A172 (cell line): Measurements from ENCODE around the gene PARD3B. TPM values are rescaled to one million over a fixed set of nuclear protein-coding genes. Genes with fewer than 3 reads are reported as not detected.
A peak's percentile ranks its signal among the peaks of the same experiment; 100 is the strongest.

Experiments used
- DNase-seq: peaks from one replicate; pipeline ENCODE4 v3.0.0-alpha.2; 2015; ENCODE audit warnings: low spot score
- total RNA-seq: library from RNA; depleted of rRNA; stranded (reverse); fragments of >200 nt; shearing (Covaris generic); gene quantifications from 2 replicates; pipeline ENCODE4 v1.2.3, GENCODE V29; 2014

The PARD3B gene
- total RNA-seq, 1 experiment from 2014 or later, result 5.4 TPM

DNA sequence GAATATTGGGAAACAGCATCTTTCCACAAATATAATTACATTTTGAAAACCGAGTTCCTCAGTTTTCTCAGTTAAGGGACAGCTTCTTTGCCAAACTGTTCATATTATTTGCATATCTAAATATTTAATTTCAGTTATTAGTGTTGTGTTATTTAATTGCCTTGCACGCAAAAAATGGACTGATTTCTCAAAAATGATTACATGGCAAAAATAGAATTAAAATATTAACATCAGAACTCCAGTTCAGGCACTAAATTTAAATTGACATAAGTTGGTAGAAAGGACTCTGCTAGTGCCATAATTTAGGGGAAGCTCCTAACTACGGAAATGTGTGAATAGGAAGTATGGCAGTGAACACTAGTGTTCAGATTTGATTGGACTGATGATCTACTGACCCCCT, 209.6 kb downstream of the PARD3B start:
- DNase-seq, result no peak

DNA sequence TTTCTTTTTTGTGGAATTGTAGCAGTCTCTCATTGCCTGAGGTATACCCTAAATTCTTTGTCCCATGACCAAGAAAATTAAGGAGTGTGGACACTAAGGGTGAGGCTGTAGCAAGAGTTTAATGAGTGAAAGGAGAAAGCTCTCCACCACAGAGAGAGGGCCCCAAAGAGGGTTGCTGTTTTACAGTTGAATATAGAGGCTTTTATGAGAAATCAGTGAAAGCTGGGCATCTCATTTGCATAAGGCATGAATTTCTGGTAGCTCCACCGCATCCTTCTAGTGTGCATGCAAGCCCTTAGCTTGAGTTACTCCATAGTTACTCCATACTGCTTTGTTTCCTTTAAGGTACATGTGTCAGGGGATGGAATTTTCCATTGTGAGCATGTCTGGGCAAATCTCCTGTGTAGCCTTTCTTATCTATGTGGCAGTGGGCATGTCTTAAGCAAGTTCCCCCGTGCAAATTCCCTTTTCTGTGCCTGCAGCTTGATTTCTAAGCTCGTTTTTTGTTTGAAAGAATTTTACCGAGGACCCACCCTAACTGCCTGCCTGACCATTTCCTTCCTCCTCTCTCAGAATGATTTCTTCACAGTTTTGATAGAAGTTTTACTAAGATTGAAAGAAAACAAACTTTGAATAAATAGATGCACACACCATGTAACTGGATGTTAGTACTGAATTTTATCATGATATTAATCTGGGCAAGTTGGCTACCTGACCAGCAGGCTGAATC, 218.9 kb downstream of the PARD3B start:
- DNase-seq, result no peak

DNA sequence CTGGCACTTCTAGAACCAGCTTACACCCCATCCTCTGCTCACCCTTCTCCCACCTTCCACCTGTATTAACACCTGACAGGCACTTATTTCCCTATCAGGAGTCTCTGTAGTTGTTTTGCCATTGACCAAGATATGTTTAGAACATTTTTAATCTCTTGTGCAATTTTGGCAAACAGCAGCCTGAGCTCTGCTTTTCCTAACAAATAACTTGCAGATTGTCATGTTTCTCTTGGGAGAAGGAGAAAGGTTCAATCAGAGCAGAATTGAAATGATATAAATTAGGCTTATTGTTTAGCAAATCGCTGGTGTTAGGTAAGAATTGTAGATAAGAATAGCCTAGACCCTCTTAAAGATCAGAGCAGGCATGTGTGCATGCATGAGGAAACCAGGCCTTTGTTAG, 225.5 kb downstream of the PARD3B start:
- no peak for DNase-seq

DNA sequence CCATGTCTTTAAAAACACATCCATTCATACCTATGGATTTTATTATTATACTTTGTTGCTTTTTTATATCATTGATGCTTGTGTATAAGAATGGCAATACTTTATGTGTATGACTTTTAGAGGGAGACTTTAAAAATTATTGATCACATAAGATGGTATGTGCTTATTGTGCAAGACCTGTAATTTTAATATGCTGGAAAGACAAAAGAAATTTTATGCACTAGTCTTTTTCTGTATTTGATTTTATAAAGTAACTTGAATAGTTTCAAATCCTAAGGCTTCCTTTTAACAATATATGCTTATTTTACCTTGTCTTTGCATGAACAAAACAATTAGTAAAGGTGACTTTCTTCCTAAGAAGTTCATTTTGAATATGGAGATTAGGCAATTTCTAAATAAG, 226.4 kb downstream of the PARD3B start:
- no peak for DNase-seq

DNA sequence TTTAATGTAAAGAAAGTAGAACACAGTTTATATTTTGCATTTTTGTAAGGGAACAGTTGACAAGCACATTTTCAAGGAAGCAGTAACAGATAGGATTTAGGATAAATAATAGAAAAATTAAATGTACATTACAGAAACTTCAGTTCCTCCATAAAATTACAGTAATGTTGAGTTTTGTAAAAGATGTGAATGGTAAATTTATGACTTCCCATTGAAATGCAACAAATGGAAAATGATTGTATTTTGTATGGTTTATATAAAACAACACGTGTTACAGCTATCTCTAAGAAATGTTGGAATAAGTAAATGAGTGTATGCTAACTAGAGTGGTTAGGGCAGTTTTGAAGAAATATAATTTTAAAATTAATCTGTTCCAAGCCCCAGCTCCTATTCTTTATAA, 227.3 kb downstream of the PARD3B start:
- DNase-seq, result no peak

DNA sequence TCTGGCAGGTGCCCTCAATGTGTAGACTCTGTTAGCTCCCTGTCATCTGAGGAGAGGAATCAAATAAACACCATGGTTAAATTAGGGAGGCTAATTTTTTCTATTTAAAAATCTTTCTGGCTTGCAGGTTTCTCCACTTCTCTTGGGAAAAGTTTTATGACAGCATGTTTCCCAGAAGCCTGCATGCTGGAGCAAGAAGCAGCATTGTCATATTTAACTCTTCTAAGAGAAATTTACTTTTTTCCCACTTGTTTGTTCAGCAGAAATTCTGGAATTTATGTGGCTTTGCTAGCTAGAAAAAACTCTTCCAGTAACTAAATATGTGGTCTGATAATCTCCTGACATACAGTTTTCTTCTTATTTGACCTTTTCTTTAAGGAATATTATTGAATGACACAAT, 230.5 kb downstream of the PARD3B start:
- DNase-seq, result no peak

DNA sequence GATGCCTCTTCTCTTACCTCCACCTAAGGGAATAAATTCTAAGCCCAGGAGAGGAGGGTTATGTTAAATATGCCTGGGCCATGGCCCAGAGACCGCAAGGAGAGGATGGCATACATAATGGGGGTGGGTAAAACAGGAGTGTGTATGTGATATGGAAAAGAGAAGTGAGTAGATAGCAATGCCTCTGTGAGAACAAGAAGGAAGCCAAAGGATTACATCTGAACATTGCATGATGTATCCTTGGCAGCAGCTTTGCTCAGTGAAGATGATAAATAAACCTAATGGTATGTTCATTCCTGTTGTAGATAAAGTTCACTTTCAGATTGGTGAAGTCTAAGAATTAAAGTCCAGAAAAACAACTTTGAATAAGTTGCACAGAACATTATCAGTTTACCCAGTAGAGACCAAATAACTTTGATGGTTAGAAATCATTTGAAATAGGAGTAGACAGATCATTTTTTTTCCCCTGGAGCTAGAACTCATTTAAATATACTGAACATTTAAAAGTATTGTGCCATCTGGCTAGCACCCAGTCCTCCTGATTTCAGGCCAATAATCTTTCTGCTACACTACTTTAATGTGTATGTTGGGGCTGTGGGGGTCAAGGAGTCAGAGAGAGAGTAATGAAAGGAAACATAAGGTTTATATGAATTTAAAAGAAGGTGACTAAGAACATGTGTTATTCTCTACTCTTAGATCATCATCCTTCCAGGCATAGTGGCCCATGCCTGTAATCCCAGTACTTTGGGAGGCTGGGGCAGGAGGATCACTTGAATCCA, 231.7 kb downstream of the PARD3B start:
- no peak for DNase-seq

DNA sequence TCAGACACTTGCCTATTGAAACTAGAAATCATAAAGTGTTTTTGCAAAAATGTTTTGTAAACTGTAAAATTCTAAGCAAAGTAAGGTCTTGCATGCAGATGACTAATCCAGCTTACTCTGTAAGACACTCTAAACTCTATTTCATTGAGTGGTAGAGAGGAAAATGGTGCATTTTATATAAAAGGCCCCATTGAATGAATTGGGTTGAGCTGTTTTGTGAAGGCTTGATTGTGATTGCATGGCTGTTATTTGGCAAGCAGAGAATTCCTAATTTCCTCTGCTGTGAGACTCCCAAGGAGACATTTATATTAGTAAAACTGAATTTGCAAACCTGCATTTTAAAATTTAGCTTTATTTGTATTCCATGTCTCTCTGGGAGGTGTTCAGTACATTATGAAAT, 234.5 kb downstream of the PARD3B start:
- no peak for DNase-seq

DNA sequence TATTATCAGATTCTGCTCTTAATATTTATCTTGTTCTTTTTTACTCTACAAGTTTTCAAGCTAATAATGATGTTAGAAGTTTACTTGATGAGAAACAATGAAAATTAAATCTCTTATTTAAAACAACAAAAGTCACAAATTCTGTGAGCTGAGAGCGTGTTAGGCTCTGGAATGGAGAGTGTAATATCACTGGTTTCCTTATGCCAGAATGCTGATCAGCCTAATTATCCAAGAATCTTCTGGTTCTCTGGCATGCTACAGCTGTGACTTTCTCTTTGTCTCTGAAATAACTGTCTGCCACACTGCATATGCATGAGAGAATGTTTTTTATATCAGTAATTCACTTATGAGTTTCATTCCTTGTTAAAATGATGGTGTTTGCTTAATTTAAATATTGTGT, 236.7 kb downstream of the PARD3B start:
- no peak for DNase-seq

DNA sequence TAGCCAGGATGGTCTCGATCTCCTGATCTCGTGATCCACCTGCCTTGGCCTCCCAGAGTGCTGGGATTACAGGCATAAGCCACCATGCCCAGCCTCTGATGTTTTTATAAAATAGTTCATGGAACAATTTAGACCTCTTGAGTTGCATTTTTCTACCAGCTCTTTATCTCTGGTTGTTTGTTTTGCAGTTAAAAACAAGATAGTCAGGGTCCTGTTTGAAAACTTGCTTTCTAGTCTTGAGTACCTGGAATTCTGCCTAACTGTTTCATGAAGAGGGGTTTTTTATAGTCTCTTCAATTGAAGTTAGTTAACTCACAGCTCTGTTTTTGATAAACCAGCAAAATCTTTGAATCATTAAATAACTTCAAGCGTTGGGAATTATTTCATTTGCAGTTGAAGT, 244.8 kb downstream of the PARD3B start:
- no peak for DNase-seq

DNA sequence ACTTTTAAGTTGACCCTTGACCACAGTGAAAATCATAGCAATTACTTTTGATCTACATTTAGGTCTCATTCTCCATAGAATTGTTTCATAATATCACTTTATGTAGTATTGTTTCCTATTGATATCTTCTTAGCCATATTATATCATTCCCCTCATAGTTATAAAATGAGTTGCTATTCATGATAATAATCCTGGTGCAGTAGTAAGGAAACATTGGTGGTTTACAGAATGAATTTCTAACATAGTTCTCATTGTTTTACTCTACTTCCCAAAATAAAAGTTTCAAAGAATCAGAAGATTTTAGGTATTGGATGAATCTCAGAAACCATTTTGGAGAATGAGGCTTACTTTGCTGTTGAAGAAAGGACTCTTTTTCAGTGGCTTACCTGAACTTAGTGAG, 246.0 kb downstream of the PARD3B start:
- no peak for DNase-seq

DNA sequence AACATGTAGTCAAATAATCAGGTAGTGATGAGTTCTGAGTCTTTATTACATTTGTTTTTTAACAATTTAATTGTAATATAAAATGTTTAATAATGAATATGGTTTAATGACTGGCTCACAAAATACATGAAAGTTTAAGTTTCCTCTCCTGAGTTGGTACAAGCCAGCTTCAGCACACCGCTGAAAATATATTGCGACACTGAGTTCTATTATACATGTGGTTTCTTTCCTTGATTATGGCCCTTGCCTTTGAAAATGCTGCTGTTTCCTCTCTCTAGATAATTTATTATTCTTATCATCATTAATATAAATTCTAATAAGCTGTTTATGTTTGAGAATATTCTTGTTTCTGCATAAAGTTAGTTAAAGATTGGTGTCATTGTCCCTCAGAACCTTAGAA, 249.3 kb downstream of the PARD3B start:
- no peak for DNase-seq

DNA sequence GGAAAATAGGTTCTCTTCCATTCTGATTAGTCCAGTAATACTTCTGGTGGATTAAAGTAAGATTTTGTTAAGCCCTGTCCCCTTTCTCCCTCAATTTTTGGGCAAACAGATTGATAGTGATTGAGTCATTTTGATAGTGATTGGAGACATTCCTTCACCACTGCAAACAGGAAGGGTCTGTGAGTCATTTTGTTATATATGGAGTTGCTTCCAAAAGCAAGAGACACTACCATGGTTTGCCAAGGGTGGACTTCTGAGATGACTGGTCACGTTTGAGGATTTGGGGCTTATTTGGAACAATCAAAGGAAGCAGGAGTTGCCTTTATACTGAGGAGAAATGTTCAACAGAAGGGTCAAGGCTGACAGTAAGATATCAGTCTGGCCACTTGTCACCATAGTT, 249.9 kb downstream of the PARD3B start:
- DNase-seq, result peak; percentile 9

DNA sequence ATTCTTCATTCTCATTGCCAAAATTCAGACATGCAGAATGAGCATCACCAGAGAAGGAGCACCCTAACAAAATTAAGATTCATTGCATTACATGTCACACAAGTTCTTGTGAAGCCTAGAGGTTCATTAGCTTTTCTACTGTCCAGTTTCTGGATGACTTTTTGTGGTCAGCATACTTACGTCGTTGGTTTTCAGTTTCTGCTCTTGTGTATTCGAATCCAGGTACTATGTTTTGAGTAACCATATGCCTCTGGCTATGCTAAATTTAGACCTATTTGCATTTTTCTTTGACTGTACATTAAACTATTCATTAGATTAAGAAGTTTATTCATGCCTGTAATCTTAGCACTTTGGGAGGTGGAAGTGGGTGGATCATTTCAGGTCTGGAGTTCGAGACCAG, 251.3 kb downstream of the PARD3B start:
- no peak for DNase-seq

DNA sequence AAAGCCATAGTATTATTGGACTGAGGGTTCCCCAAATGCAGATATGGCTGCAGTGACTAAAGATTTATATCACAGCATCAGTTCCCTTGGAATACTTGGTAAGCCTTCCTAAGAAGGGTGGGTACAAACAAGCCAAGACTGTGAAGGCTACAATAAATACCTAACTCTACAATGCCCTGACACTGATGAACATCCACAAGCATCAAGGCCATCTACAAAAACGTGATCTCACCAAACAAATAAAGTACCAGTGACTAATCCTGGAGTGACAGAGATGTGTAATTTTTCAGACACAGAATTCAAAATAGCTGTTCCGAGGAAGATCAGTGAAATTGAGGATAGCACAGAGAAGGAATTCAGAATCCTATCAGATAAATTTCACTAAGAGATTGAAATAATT, 254.5 kb downstream of the PARD3B start:
- DNase-seq, result no peak

DNA sequence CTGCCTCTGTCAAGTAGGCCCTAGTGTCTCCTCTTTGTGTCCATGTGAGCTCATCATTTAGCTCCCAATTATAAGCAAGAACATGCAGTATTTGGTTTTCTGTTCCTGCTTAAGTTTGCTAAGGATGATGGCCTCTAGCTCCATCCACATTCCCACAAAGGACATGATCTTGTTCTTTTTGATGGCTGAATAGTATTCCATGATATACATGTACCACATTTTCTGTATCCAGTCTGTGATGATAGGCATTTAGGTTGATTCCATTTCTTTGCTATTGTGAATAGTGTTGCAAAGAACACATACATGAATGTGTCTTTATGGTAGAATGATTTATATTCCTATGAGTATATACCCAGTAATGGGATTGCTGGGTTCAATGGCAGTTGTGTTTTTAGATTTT, 263.2 kb downstream of the PARD3B start:
- no peak for DNase-seq

DNA sequence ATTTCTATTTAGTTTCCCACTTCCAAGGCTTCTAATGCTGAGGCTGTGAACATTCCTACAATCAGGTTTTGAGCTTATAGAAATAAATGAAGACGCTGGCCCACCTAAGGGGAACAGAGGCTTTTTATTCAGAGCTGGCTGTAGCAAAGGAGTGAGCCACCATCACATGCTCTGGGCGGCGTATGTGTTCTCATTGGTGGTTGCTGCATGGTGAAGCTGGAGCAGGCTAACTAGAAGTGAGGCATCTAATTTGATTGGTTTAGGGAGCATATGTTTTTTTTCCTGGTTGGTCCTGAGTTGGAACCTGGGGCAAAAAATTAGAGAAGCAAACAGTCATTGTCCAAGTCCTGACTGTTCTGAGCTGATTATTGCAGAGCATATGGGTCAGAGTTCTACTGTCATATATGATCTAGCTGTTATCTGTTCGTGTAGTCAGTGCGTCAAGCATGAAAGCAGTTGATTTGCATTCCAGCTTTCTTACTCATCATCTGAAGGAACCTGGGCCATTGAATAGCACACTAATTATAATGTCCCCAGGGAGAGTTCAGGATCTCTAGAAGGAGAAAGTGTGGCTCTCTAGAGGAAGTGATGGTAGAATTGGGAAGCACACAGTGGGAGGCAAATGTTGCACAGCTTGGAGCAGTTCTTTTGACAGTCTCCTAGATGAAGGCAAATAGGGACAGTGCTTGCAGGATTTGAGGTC, 279.6 kb downstream of the PARD3B start:
- peak; percentile 64 for DNase-seq

DNA sequence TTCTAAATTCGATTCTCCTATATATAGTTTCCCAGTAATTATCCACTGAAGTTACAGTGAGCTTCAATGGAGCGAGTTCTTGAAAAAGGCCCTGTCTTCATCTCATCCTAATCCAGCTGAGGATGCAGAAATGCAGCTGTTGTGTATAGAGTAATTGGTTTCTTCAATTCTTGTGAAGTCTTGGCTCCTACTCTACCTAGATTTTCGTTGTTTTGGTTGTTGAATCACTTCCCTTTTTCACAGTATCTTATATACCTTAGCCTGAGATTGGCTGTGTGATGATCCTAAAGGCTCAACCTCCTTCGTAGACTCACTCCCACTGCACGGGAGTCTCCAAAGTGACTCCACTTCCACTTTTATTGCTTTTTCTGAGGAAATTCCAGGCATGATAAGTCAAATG, 280.4 kb downstream of the PARD3B start:
- DNase-seq, result no peak

DNA sequence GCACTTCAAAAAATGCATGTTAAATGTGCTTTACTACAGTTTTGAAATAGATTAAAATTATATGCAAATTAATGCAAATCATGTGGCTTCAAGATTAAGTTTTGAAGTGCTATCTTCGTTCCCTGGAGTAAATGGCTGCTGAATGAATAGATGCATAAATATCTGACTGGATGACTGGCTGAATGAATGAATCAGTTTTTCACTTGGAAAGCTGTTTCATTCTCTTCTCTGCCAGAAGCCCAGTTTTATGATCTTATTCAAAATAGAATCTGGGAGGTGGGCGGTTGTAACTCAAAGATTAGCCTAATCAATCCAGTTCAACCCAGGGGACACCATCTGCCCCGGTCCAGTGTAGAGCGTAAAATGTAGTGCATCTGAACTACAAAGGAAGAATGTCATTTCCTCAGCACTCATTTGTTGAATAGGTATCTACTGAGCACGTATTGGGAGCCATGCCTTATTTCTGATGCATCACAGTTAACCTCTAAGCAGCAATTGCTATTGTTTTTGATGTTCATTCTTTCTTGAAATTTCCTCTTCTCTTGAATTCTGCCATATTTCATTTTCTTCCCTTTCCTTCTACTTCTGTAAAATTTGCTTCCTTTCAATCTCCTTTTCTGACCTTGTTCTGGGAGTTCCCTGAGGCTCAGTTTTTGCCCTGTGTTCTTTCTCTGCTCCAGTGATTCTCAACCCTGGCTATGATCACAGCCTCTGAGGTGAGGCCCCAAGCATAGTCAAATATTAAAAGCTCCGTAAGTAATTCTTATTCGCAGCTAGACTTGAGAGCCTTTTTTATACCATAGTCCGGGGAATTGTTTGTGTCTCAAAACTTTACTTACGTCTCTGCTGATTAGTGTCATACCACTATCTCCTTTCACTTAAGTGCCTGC, 282.7 kb downstream of the PARD3B start:
- DNase-seq, result no peak

DNA sequence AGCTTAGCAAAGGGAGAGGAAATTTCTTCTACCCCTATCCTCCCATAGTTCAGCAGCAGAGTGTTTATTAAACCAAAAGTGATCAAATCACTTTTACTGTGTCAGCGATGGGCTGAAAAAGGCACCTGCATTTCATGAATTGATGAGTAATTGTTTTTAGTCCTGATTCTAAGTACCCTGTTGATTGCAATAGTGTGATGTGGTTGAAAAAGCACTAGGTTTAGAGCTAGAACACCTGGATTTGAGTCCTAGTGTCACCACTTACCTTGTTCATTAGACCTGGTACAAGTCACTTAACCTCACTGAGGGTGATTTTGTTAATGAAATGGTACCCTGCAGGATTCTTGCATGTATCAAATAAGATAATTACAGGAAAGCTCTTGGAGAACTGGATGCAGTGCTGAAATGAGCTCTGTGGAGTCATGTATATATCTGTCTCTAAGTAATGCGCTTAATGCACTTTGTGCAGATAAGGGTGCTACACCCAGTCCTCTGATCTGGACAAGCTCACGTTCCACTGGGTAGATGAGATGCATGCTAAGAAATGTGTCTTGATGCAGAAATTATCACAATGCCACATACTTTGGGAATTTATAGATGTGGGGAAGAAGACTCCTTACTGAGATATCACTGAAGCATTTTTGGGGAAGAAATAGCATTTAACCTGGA, 289.6 kb downstream of the PARD3B start:
- DNase-seq, result no peak

DNA sequence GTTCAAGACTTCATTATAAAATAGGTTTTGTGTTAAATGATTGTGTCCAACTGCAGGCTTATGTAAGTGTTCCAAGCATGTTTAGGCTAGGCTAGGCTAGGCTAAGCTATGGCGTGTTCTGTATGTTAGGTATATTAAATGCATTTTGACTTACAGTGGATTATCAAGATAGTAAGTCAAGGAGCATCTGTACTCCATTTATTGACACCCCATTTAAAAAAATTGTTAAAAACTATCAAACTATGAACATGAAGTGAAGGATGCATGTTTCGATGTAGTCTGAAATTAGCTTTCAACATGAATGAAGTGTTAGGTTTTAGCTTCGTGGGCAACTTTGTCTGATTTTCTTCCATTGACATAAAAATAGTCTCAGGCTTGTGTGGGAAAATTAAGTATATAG, 290.5 kb downstream of the PARD3B start:
- no peak for DNase-seq
